ENCODE results near the gene SPDYE16.
"Not testable (repeated sequence)": the region's sequence is repeated elsewhere in the genome, so short reads cannot be mapped to it uniquely, and the experiment has no call there.

Gene SPDYE16

GRCh38 chr7:76549855-76550248 lies 6.8 kb upstream of the SPDYE16 start:
- not testable (repeated sequence) for DNase-seq (ENCODE audit: low read depth)

- DNase-seq (ENCODE audit: low read depth), result peak; percentile 58
Measured at GRCh38 chr7:76549025-76549854, 6.1 kb upstream of the SPDYE16 start.

- DNase-seq (ENCODE audit: low read depth), result not testable (repeated sequence)
Measured at GRCh38 chr7:76531643-76532042, 11.5 kb downstream of the SPDYE16 start.

- not testable (repeated sequence) for DNase-seq (ENCODE audit: low read depth)
Measured at GRCh38 chr7:76526183-76526582, 16.9 kb downstream of the SPDYE16 start.

GRCh38 chr7:76516932-76517331 lies 26.2 kb downstream of the SPDYE16 start:
- not testable (repeated sequence) for DNase-seq (ENCODE audit: low read depth)

GRCh38 chr7:76515999-76516443 lies 27.1 kb downstream of the SPDYE16 start:
- DNase-seq (ENCODE audit: low read depth), result no peak

GRCh38 chr7:76514926-76515771 lies 27.9 kb downstream of the SPDYE16 start:
- DNase-seq (ENCODE audit: low read depth), result no peak

GRCh38 chr7:76513817-76514799 lies 29.0 kb downstream of the SPDYE16 start:
- DNase-seq (ENCODE audit: low read depth), result no peak

GRCh38 chr7:76512941-76513816 lies 29.9 kb downstream of the SPDYE16 start:
- DNase-seq (ENCODE audit: low read depth), result no peak

GRCh38 chr7:76511911-76512885 lies 30.9 kb downstream of the SPDYE16 start:
- DNase-seq (ENCODE audit: low read depth), result not testable (repeated sequence)

- DNase-seq (ENCODE audit: low read depth), result not testable (repeated sequence)
Measured at GRCh38 chr7:76511200-76511910, 31.7 kb downstream of the SPDYE16 start.

- DNase-seq (ENCODE audit: low read depth), result no peak
Measured at GRCh38 chr7:76509931-76510877, 32.9 kb downstream of the SPDYE16 start, which contains the start of gene UPK3B. Gene UPK3B (plus strand): TSS chr7:76510552. CDS start chr7:76510653, 101 bp downstream.

GRCh38 chr7:76507723-76508406 lies 35.2 kb downstream of the SPDYE16 start:
- DNase-seq (ENCODE audit: low read depth), result no peak

- DNase-seq (ENCODE audit: low read depth), result not testable (repeated sequence)
Measured at GRCh38 chr7:76506643-76507042, 36.5 kb downstream of the SPDYE16 start.

GRCh38 chr7:76506081-76506440 lies 37.0 kb downstream of the SPDYE16 start:
- no peak for DNase-seq (ENCODE audit: low read depth)

- DNase-seq (ENCODE audit: low read depth), result no peak
Measured at GRCh38 chr7:76505168-76506080, 37.7 kb downstream of the SPDYE16 start.
